Measurements from ENCODE around the gene ZFPL1. TPM values are rescaled to one million over a fixed set of nuclear protein-coding genes. Genes with fewer than 3 reads are reported as not detected.

ZFPL1 gene
- total RNA-seq, 4 donors from 2014 or later, result 34.1 to 58.5 (median 41.9) TPM

DNA sequence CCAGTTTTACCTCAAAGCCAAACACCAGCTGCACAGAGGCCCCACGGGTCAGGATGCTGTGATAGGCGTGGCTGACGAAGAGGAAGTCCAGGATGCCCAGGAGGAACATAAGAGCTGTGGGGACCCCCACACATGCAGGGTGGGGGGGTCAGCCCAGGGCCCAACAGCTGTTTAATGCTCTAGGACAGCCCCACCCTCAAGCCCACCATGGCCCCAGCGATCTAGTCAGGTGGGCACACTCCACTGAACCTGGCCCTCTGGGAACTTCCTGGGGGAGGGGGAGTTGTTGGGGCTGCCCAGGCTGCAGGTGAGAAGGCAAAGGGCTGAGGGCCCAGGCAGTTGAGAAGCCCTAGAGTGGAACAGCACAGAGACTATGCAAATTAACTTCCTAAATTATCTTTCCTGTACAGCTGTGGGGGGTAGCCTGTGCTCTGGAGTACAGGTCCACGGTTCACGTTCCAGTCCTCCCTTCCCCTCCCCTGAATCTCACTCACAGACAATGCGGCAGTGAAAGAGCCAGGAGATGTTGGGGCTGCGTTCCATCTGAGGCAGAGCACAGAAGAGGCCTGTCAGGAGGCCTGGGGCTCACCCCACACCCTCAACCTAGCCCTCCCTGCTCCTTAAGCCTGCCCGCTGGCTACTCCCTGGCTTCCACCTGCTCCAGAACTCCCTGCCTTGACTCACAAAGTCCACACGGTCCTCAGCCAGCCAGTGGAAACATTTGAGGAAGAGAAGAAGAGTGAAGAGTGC, 48.4 kb downstream of the ZFPL1 start:
- Histone ChIP-seq H3K27ac (no peak overlapping the region), H3K4me1 (peaks cover 34% of the 10 kb centered on the region), H3K9me3 (no peaks in the 10 kb centered on the region), H3K36me3 (peaks cover 51% of the 10 kb centered on the region), H3K27me3 (no peaks in the 10 kb centered on the region), H3K4me3 (peak overlapping the region; percentile 80)
- 79% methylated on average over 10 of the region's 10 CpGs for WGBS
- TF ChIP-seq CTCF (IDR thresholded peaks at IDR 0.05), result no peak
- no peak for TF ChIP-seq POLR2AphosphoS5 (IDR thresholded peaks at IDR 0.05)
- no peak for TF ChIP-seq POLR2A (IDR thresholded peaks at IDR 0.05)
- TF ChIP-seq EP300 (IDR thresholded peaks at IDR 0.05), result no peak
- peak; percentile 63 to 65 for DNase-seq (ENCODE audit: low spot score in 2 of 2)

DNA sequence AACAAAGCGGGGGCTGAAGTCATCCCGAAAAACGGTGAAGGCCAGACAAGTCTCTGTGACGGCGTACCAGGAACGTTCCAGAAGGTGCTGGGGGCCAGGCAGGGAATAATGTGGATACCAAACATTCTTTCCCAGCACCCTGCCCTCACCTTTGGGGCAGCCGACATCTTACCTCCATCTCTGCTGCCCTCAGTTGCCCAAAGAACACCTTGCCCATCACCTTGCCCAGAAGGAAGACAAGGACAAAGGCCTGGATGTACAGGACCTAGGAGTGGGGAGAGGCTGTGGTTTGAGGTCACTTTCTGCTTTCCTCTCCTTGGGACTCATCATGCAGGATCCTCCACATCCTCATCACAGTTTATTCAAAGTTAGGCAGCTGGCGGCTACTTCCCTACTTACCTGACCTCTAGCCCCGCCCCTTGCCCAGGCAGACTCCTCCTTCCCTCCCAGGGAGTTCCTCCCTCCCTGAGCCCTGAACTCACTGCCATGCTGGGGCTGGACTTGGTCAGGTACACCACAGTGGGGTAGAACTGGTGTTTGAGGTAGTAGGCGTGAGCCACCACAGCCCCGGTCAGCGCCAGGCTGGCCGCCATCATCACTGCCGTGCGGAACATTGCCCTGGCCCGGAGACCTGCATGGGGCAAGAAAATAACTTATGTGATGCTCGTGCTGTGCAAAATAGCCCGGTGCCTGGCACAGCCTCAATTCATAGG, 49.1 kb downstream of the ZFPL1 start:
- H3K36me3 ChIP-seq, result peaks cover 44% of the 10 kb centered on the region
- peaks cover 34% of the 10 kb centered on the region for H3K4me1 ChIP-seq
- H3K4me3 ChIP-seq, result peak overlapping the region; percentile 80
- H3K27ac ChIP-seq, result peak overlapping the region; percentile 98
- TF ChIP-seq CTCF (IDR thresholded peaks at IDR 0.05), result no peak
- TF ChIP-seq POLR2A (IDR thresholded peaks at IDR 0.05), result no peak
- no peak for TF ChIP-seq EP300 (IDR thresholded peaks at IDR 0.05)
- no peak for TF ChIP-seq POLR2AphosphoS5 (IDR thresholded peaks at IDR 0.05)
- DNase-seq (ENCODE audit: low spot score in 2 of 2), result peak in 1 of 2 donors; percentile 74
- no peaks in the 10 kb centered on the region for H3K27me3 ChIP-seq
- H3K9me3 ChIP-seq, result no peaks in the 10 kb centered on the region
- WGBS, result 43% methylated on average over 18 of the region's 18 CpGs

DNA sequence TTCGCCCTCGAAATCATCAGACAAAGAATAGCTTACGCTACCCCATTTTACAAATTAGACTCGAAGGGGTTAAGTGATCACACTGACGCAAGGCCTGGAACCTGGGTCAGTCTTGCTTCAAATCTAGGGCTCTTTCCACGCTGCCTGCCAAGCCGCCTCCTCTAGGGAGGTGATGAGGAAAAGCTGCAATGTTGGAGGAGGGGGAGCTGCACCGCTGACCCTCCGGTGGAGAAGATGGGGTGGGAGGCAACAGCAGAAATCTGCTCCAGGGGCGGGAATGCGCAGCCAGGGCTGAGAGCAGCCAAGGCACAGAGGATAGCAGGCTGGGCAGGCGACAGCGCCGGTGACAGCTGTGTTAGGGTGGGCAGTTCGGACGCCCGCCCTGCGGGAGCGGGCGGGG, 49.7 kb downstream of the ZFPL1 start:
- no peak for TF ChIP-seq EP300 (IDR thresholded peaks at IDR 0.05)
- TF ChIP-seq POLR2A (IDR thresholded peaks at IDR 0.05), result no peak
- no peak for TF ChIP-seq POLR2AphosphoS5 (IDR thresholded peaks at IDR 0.05)
- TF ChIP-seq CTCF (IDR thresholded peaks at IDR 0.05), result no peak

DNA sequence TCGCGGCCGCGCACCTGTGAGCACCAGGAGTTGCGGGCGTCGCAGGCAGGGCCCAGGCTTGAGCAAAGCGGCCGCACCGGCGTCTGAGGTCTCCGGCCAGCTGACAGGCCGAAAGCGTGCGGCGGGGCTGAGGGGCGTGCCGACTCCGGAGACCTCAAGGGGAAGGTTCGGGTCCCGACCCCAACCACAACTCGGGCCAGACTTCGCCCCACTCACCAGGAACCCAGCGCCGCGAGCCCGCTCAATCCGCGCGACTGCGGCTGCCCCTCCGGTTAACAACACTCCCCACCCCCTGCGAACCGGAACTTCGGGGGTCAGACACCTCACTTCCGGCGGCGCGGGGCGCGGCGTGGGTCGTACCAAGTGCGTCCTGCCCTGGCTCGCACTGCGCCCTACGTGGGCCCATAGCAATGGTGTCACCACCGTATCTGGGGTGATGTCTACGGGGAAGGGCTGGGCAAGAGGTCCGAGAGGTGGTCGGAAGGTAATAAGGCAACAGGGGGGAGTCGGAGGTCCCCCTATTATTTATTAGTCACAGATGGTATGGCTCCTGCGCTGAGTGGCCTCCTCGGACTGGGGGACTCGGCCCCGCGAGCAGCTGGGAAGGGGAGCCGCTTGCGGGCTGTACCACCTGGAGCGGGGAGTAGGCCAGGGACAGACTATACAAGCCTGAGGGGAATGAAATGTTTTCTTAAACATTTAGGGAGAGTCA, 50.4 kb downstream of the ZFPL1 start, which contains the start of gene SYVN1:
SYVN1 (minus strand) TSS at position 280 of the 712 bp plus-strand sequence. CDS start 918 bp downstream, outside the sequence.
- peak; percentile 75 to 99 (median 95) for TF ChIP-seq POLR2AphosphoS5 (IDR thresholded peaks at IDR 0.05)
- TF ChIP-seq EP300 (IDR thresholded peaks at IDR 0.05), result no peak
- peak; percentile 85 to 94 for TF ChIP-seq POLR2A (IDR thresholded peaks at IDR 0.05)
- no peak for TF ChIP-seq CTCF (IDR thresholded peaks at IDR 0.05)
- H3K27me3 ChIP-seq, result no peaks in the 10 kb centered on the region
- peak within 1 kb of the TSS; percentile 80 for H3K4me3 ChIP-seq
- DNase-seq (ENCODE audit: low spot score in 2 of 2), result peak; percentile 94 to 97
- peaks cover 31% of the 10 kb centered on the region for H3K36me3 ChIP-seq
- H3K9me3 ChIP-seq, result no peaks in the 10 kb centered on the region
- H3K27ac ChIP-seq, result peak within 1 kb of the TSS; percentile 98
- WGBS, result 5% methylated on average over 10 of the region's 60 CpGs
- peaks cover 34% of the 10 kb centered on the region for H3K4me1 ChIP-seq

More for the DNA sequence above, 49.7 kb downstream of the ZFPL1 start:
- H3K27ac ChIP-seq, result peak overlapping the region; percentile 98
- peaks cover 34% of the 10 kb centered on the region for H3K4me1 ChIP-seq
- under 1% methylated on average over 15 of the region's 20 CpGs for WGBS
- H3K9me3 ChIP-seq, result no peaks in the 10 kb centered on the region
- H3K36me3 ChIP-seq, result peaks cover 38% of the 10 kb centered on the region
- H3K27me3 ChIP-seq, result no peaks in the 10 kb centered on the region
- H3K4me3 ChIP-seq, result peak overlapping the region; percentile 80
- peak in 1 of 2 donors; percentile 72 for DNase-seq (ENCODE audit: low spot score in 2 of 2)
